Measurements from ENCODE around the gene FAM20C. TPM values are rescaled to one million over a fixed set of nuclear protein-coding genes. Genes with fewer than 3 reads are reported as not detected.

Gene FAM20C
- total and polyA plus RNA-seq, 10 of the 15 experiments (the other 5 are each of a cell fraction or from before 2014, with no cell fraction given), result 0.44 TPM; not detected in 9

- no peaks in the 10 kb centered on the region for H3K79me2 ChIP-seq (ENCODE audit: control insufficient read depth, insufficient read depth, low read length)
- ChIA-PET CTCF (no interaction called here), POLR2A (no interaction called here), RAD21 (ENCODE audit: unreplicated experiment) (no interaction called here), SMC1A (ENCODE audit: uncharacterized antibody, unreplicated experiment) (no interaction called here)
- WGBS (ENCODE audit: insufficient coverage, insufficient replicate concordance, low lambda C conversion rate, missing lambda C conversion rate), result 56% methylated on average over 19 of the region's 19 CpGs
- no peak for DNase-seq (ENCODE audit: low read depth, low spot score)
- H3K27ac ChIP-seq (ENCODE audit: control insufficient read depth, insufficient read depth), result no peak overlapping the region
- no peak overlapping the region for H3K4me3 ChIP-seq
- no peaks in the 10 kb centered on the region for H3K36me3 ChIP-seq (ENCODE audit: control insufficient read depth in 2 of 2, insufficient read depth in 2 of 2, low read length in 1 of 2)
- H3K4me1 ChIP-seq (ENCODE audit: control insufficient read depth, insufficient read depth, low read length), result no peaks in the 10 kb centered on the region
- intact Hi-C loops (cut with micrococcal nuclease; ENCODE audit: unreplicated experiment) (no loop called here), in situ Hi-C loops (cut with MboI) (no loop called here)
- no peaks in the 10 kb centered on the region for H3K27me3 ChIP-seq (replicated peaks in 1 of 2; ENCODE audit: control insufficient read depth in 2 of 2, insufficient read depth in 2 of 2, low read length in 1 of 2)
- TF ChIP-seq SUPT20H (IDR thresholded peaks at IDR 0.05; ENCODE audit: borderline replicate concordance, control insufficient read depth, low read depth, low read length), result no peak
- TF ChIP-seq SIN3A (IDR thresholded peaks at IDR 0.05; ENCODE audit: low read depth, low read length), result no peak
- TF ChIP-seq MTA3 (IDR thresholded peaks at IDR 0.05; ENCODE audit: borderline replicate concordance, low read length), result no peak
- no peak for TF ChIP-seq NBN (IDR thresholded peaks at IDR 0.05)
- TF ChIP-seq WRNIP1 (IDR thresholded peaks at IDR 0.05; ENCODE audit: borderline replicate concordance, low read depth, low read length), result no peak
- TF ChIP-seq USF2 (IDR thresholded peaks at IDR 0.05; ENCODE audit: borderline replicate concordance, low read depth, low read length), result no peak
- TF ChIP-seq BHLHE40 (IDR thresholded peaks at IDR 0.05; ENCODE audit: borderline replicate concordance in 1 of 2, low read depth in 2 of 2, low read length in 1 of 2), result no peak
- no peak for TF ChIP-seq CEBPZ (IDR thresholded peaks at IDR 0.05; ENCODE audit: low read depth, low read length)
- TF ChIP-seq MAX (IDR thresholded peaks at IDR 0.05; ENCODE audit: low read depth, low read length), result no peak
- TF ChIP-seq PAX8 (IDR thresholded peaks at IDR 0.05), result no peak
- TF ChIP-seq PBX3 (IDR thresholded peaks at IDR 0.05; ENCODE audit: insufficient replicate concordance, low read depth, low read length), result peak; percentile 42
- peak; percentile 85 for TF ChIP-seq BCL3 (IDR thresholded peaks at IDR 0.05; ENCODE audit: borderline replicate concordance, insufficient read depth, low read depth, low read length, poor library complexity, severe bottlenecking)
- no peak for TF ChIP-seq SMARCA5 (IDR thresholded peaks at IDR 0.05)
- no peaks in the 10 kb centered on the region for H4K20me1 ChIP-seq (ENCODE audit: control insufficient read depth, insufficient read depth)
- no peak overlapping the region for H3K9ac ChIP-seq (ENCODE audit: control insufficient read depth, insufficient read depth, low read length)
- H3K4me2 ChIP-seq (ENCODE audit: control insufficient read depth, insufficient read depth), result no peak overlapping the region
- no TSS peak for BruUV-seq (replicated peaks)
- H3K9me3 ChIP-seq (replicated peaks; ENCODE audit: control insufficient read depth, insufficient read depth, low read length), result no peaks in the 10 kb centered on the region; the same call in 2 of the 3 replicates
- H2AFZ ChIP-seq (ENCODE audit: control insufficient read depth, low read depth, low read length), result no peak overlapping the region
- ATAC-seq, result no peak
- no peak for FAIRE-seq
Observed at GRCh38 chr7:304574-305409, 112.4 kb downstream of the FAM20C start.
